GM18868 (cell line): Measurements from ENCODE around the gene MYH6.

Source experiments
- ATAC-seq: cut with Tn5 transposase; IDR thresholded peaks from one replicate; pipeline ENCODE4 v1.9.1; 2021; ENCODE audit warnings: mild to moderate bottlenecking, moderate library complexity; ENCODE audit not compliant: unreplicated experiment

The MYH6 gene

GRCh38 chr14:23379366-23380196 lies 28.5 kb downstream of the MYH6 start:
- no peak for ATAC-seq

GRCh38 chr14:23378612-23379220 lies 29.4 kb downstream of the MYH6 start:
- no peak for ATAC-seq

GRCh38 chr14:23377573-23378563 lies 30.2 kb downstream of the MYH6 start:
- ATAC-seq, result no peak

- no peak for ATAC-seq
These were observed 30.9 kb downstream of the MYH6 start for GRCh38 chr14:23377198-23377550.

- no peak for ATAC-seq
These were observed 31.4 kb downstream of the MYH6 start, which contains the start of gene CMTM5 for GRCh38 chr14:23376482-23377197. CMTM5 (plus strand) TSS chr14:23377046; CDS start chr14:23377252, 206 bp downstream.

GRCh38 chr14:23375527-23376251 lies 32.4 kb downstream of the MYH6 start:
- no peak for ATAC-seq

DNA sequence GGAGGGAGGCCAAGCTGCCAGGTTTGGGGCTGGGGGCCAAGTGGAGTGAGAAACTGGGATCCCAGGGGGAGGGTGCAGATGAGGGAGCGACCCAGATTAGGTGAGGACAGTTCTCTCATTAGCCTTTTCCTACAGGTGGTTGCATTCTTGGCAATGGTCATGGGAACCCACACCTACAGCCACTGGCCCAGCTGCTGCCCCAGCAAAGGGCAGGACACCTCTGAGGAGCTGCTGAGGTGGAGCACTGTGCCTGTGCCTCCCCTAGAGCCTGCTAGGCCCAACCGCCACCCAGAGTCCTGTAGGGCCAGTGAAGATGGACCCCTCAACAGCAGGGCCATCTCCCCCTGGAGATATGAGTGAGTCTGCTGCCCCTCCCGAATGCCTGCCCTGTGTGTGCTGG lies 35.0 kb downstream of the MYH6 start:
- no peak for ATAC-seq

GRCh38 chr14:23372509-23372908 lies 35.6 kb downstream of the MYH6 start, which contains the start of gene IL25:
IL25 (plus strand) TSS chr14:23372809.
- ATAC-seq, result no peak

DNA sequence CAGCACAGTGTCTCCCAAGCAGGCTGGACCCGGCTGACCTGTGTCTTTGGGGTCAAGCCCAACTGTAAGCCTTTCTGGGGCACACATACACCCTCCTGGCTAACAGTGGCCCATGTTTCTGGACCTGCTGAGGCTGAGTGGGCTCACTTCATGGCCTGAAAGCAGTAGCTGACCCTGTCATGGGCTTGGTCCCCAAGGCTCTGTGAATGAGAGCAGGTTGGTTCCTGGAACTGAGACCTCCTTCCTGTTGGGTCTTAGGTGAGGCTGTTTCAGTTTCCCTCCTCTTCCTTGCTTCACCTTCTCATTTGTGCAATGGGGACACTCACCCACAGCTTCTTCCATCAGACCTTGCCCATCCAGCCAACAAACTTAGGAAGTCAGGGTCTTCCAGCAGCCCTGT lies 36.2 kb downstream of the MYH6 start:
- ATAC-seq, result no peak

DNA sequence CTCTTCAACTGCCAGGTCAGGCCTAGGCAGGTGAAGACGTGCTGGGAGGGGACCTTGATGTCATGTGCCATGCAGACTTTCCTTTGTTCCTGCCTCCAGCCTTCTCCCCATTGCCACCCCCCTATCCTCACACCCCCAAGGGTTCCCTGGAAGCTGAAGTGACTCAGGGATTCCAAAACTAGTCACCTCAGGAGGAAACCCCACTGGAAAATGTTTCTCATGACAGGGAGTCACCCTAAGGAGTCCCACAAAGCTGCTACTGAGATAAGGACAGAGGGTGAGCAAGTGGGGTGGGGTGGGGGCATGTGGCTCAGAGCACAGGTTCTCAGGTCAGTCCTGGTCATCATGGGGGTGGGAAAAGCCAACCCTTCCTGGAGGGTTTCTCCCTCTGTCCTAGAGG lies 37.9 kb downstream of the MYH6 start:
- ATAC-seq, result no peak

DNA sequence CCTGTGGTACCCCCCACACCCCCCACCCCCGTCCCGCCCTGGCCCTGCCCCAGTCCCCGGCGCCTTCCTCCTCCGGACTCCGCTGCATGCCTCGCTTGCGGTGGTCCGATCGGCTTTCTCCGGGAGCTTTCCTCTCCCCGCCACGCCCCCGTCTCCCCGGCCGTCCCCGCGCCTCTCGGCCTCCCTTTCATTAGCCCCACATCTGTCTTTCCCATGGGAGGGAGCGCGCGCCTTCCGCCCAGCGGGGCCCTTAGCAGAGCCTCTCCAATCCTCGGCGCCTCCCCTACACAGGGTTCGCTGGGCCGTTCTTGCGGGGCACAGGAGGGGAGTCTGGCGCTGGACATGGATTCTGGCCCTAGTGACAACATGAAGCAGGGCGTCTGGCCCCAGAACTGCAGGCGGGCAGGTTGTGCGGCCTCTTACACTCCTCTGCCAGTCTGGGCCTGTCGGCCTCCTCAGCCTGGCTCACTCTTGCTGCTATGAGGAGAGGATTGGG lies 41.6 kb downstream of the MYH6 start:
- ATAC-seq, result no peak

GRCh38 chr14:23365732-23366425 lies 42.2 kb downstream of the MYH6 start:
- no peak for ATAC-seq

GRCh38 chr14:23365036-23365731 lies 42.9 kb downstream of the MYH6 start, which contains the start of gene EFS:
EFS (minus strand) TSS chr14:23365172; CDS start chr14:23365025, 147 bp downstream.
- ATAC-seq, result no peak

- ATAC-seq, result no peak
These were observed 43.7 kb downstream of the MYH6 start for GRCh38 chr14:23364164-23365035.

DNA sequence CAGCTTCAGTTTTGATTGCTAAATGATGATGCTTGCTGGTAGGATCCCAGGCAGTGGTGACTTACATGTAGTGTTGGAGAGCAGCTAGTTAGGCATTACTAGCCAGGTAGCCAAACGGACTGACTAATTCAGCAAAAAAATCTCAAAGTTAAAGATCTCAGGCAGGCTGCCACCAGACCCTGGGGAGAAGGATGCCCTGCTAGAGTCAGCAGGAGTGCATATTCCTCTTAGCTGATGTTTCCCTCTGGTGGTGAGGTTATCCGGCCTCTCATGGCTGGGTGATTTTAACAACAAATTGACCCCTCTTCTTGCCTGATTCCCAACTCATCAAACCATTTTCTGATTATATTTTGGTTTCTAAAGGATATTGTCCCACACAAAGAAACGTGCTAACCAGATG lies 45.9 kb downstream of the MYH6 start:
- no peak for ATAC-seq

GRCh38 chr14:23361763-23362162 lies 46.3 kb downstream of the MYH6 start:
- ATAC-seq, result no peak

GRCh38 chr14:23361320-23361719 lies 46.8 kb downstream of the MYH6 start:
- ATAC-seq, result no peak
